Hepatocyte (in vitro differentiated cells): ENCODE data around the gene RIBC2. TPM values are rescaled to one million over a fixed set of nuclear protein-coding genes. Genes with fewer than 3 reads are reported as not detected.
A peak's percentile ranks its signal among the peaks of the same experiment; 100 is the strongest.

Experiments used
- DNase-seq: peaks from one replicate; pipeline ENCODE4 v3.0.0-alpha.2; 2016; ENCODE audit warnings: low spot score
- H2AFZ ChIP-seq: fragments of 200-600 bp; sonication (generic); 2 replicates; pipeline ENCODE4 v1.6.0; 2016; ENCODE audit warnings: antibody characterized with exemption, mild to moderate bottlenecking
- H3K27ac ChIP-seq: fragments of 200-600 bp; sonication (generic); 2 replicates; pipeline ENCODE4 v1.5.1; 2016; ENCODE audit warnings: mild to moderate bottlenecking
- H3K27me3 ChIP-seq: fragments of 200-600 bp; sonication (generic); 2 replicates; pipeline ENCODE4 v1.6.1; 2016
- H3K36me3 ChIP-seq: fragments of 200-600 bp; sonication (generic); replicated peaks from 2 replicates; pipeline ENCODE4 v1.5.1; 2016; ENCODE audit warnings: low read depth; ENCODE audit not compliant: insufficient read depth
- H3K4me1 ChIP-seq: fragments of 200-600 bp; sonication (generic); 2 replicates; pipeline ENCODE4 v1.5.1; 2016; ENCODE audit warnings: mild to moderate bottlenecking, moderate library complexity; ENCODE audit not compliant: insufficient read depth
- H3K4me2 ChIP-seq: fragments of 200-600 bp; sonication (generic); 2 replicates; pipeline ENCODE4 v1.6.0; 2016
- H3K4me3 ChIP-seq: fragments of 200-600 bp; sonication (generic); 2 replicates; pipeline ENCODE4 v1.5.1; 2016; ENCODE audit warnings: mild to moderate bottlenecking
- H3K79me2 ChIP-seq: fragments of 200-600 bp; sonication (generic); 2 replicates; pipeline ENCODE4 v1.6.0; 2017; ENCODE audit warnings: mild to moderate bottlenecking
- H3K9me2 ChIP-seq: fragments of 200-600 bp; sonication (generic); replicated peaks from 2 replicates; pipeline ENCODE4 v1.6.0; 2017; ENCODE audit warnings: mild to moderate bottlenecking; ENCODE audit not compliant: insufficient read depth
- H3K9me3 ChIP-seq: fragments of 200-600 bp; sonication (generic); 2 replicates; pipeline ENCODE4 v1.5.1; 2016; ENCODE audit warnings: low read depth, mild to moderate bottlenecking
- H4K20me1 ChIP-seq: fragments of 200-600 bp; sonication (generic); 2 replicates; pipeline ENCODE4 v1.6.0; 2016; ENCODE audit warnings: mild to moderate bottlenecking; ENCODE audit not compliant: insufficient read depth, poor library complexity, severe bottlenecking
- EZH2 ChIP-seq: fragments of 200-600 bp; sonication (generic); IDR thresholded peaks from 2 replicates; pipeline ENCODE4 v1.6.1; 2016; ENCODE audit warnings: antibody characterized with exemption, mild to moderate bottlenecking, borderline replicate concordance
- EZH2phosphoT487 ChIP-seq: fragments of 200-600 bp; sonication (generic); IDR thresholded peaks from one replicate; pipeline ENCODE4 v1.6.1; 2018; ENCODE audit warnings: antibody characterized with exemption, mild to moderate bottlenecking, low read depth, moderate library complexity; ENCODE audit not compliant: unreplicated experiment, severe bottlenecking
- WGBS: methylation state at CpG from one replicate; pipeline ENCODE4 v1.1.6; 2016; ENCODE audit warnings: low lambda C conversion rate; ENCODE audit errors: missing lambda C conversion rate; 5-methylcytosine and 5-hydroxymethylcytosine counted together
- polyA plus RNA-seq: library from polyadenylated mRNA; unstranded; fragments of >200 nt; fragmentation: Nextera tagmentation; extraction: Ambion mirVana; gene quantifications from 2 replicates; pipeline ENCODE4 v1.2.1, GENCODE V29; 2016
- total RNA-seq: library from RNA; depleted of rRNA; stranded (reverse); fragments of >200 nt; gene quantifications from 2 replicates; pipeline ENCODE4 v1.2.3, GENCODE V29; 2014
- TF ChIP-seq, protein P1 (sequence below): fragments of 200-600 bp; sonication (generic); IDR thresholded peaks from 2 replicates; pipeline ENCODE4 v1.5.1; 2016; ENCODE audit warnings: antibody characterized with exemption, mild to moderate bottlenecking; ENCODE audit not compliant: poor library complexity

RIBC2 gene
- total and polyA plus RNA-seq, 2 experiments from 2014 or later = 0.50 to 0.56 TPM

DNA sequence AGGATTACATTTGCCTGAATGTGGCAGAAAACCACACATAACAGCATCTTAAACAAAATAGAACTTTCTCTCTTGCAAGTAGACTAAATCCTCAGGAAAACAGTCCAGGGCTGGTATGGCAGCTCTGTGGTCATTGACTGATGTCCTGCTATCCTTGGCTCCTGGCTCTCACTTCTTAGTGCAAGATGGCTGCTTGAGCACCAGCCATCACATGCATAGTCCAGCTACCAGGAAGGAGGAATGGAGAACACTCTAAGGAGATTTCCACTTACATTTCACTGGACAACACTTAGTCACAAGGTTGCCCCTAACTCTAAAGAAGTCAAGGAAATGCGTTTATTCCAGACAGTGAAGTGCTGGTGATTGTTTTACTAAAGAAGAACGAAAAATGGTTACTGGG lies 13.6 kb downstream of the RIBC2 start:
- DNase-seq = no peak
- Histone ChIP-seq H3K4me2 (no peak overlapping the region), H3K4me3 (no peak overlapping the region), H3K9me2 (no peaks in the 10 kb centered on the region), H3K36me3 (no peaks in the 10 kb centered on the region), H3K79me2 (no peaks in the 10 kb centered on the region), H3K27ac (no peak overlapping the region), H3K27me3 (no peaks in the 10 kb centered on the region), H2AFZ (no peak overlapping the region), H4K20me1 (no peaks in the 10 kb centered on the region), H3K4me1 (no peaks in the 10 kb centered on the region), H3K9me3 (no peaks in the 10 kb centered on the region)
- 44% methylated on average over 2 of the region's 2 CpGs for WGBS
- TF ChIP-seq EZH2 = no peak
- TF ChIP-seq, protein P1, sequence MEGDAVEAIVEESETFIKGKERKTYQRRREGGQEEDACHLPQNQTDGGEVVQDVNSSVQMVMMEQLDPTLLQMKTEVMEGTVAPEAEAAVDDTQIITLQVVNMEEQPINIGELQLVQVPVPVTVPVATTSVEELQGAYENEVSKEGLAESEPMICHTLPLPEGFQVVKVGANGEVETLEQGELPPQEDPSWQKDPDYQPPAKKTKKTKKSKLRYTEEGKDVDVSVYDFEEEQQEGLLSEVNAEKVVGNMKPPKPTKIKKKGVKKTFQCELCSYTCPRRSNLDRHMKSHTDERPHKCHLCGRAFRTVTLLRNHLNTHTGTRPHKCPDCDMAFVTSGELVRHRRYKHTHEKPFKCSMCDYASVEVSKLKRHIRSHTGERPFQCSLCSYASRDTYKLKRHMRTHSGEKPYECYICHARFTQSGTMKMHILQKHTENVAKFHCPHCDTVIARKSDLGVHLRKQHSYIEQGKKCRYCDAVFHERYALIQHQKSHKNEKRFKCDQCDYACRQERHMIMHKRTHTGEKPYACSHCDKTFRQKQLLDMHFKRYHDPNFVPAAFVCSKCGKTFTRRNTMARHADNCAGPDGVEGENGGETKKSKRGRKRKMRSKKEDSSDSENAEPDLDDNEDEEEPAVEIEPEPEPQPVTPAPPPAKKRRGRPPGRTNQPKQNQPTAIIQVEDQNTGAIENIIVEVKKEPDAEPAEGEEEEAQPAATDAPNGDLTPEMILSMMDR = no peak

DNA sequence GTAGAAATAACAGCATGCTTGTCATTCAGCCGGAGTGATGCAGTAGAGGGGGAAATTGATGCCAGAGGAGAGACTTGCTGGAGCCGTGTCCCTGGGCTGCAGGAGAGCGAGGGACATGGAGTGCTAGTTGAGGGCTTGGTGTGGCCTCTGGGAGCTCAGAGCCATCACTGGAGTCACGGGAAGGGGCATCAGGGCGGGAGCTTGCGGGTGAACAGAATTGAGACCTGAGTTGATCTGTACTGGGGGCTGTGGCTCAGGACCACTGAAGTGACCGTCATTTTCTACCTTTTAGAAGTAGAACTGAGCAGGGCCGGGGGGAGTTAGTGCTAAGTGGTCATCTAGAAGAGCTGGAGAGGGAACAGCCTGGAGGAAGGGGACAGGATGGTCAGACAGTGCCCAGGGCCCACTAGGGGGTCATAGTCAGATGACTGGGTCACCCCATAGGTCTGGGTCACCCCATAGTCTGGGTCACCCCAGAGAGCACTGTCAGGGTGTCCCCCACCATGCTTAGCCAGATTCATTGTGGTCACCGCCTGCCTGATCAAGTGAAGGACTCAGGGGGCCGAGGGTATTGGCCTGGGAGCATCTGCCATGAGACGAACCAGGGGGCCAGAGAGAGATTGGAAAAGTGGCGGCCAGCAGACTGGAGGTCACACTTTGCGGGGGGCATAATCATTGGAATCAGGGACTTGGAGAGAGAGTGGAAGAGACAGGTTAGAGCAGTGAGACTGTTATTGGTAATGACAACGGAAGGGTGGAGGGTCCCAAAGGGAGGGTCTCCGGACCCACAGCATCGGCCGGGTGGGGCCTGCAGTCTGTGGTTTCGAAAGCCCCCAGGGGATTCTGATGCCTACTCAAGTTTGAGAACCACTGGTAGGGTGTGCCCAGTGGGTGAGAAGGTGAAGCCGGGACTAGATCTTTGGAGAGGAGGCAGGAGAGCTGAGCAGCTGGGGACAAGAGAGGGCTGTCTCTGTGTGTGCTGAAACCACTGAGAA lies 15.2 kb downstream of the RIBC2 start:
- Histone ChIP-seq H3K9me3 (no peaks in the 10 kb centered on the region), H3K4me3 (no peak overlapping the region), H2AFZ (no peak overlapping the region), H3K4me1 (no peaks in the 10 kb centered on the region), H3K9me2 (no peaks in the 10 kb centered on the region), H3K27ac (no peak overlapping the region), H4K20me1 (no peaks in the 10 kb centered on the region), H3K27me3 (no peaks in the 10 kb centered on the region), H3K4me2 (no peak overlapping the region), H3K36me3 (no peaks in the 10 kb centered on the region), H3K79me2 (no peaks in the 10 kb centered on the region)
- DNase-seq = no peak
- 90% methylated on average over 19 of the region's 19 CpGs for WGBS
- no peak for TF ChIP-seq EZH2

DNA sequence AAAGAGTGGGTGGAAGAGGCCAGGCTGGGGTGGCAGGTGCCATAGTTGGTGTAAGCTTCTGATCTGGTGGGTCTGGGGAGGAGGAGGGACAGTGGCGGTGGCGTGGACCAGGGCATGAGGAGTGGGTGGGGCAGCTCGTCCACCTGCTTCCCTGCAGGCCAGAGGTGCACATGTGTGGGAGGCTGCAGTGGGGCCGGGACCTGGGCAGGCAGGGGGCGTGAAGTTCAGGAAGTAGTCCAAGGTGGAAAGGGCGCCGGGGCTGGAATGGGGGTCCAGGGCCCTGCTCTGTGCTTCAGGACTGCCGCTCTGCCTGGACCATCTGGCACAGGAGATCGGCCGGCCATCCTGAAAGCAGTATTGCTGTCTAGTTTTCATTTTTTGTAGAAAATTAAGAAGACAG lies 15.9 kb downstream of the RIBC2 start:
- Histone ChIP-seq H3K27ac (no peak overlapping the region), H2AFZ (no peak overlapping the region)
- WGBS = 91% methylated on average over 10 of the region's 10 CpGs

More for the DNA sequence above, 15.9 kb downstream of the RIBC2 start:
- DNase-seq = peak; percentile 3
- Histone ChIP-seq H3K4me3 (no peak overlapping the region), H3K79me2 (no peaks in the 10 kb centered on the region), H3K9me2 (no peaks in the 10 kb centered on the region), H4K20me1 (no peaks in the 10 kb centered on the region), H3K9me3 (no peaks in the 10 kb centered on the region), H3K36me3 (no peaks in the 10 kb centered on the region), H3K4me2 (no peak overlapping the region), H3K4me1 (no peaks in the 10 kb centered on the region), H3K27me3 (no peaks in the 10 kb centered on the region)
- no peak for TF ChIP-seq EZH2
- TF ChIP-seq EZH2phosphoT487 = no peak
- TF ChIP-seq, protein P1 = no peak
